Measurements from ENCODE around the gene ELOVL7. TPM values are rescaled to one million over a fixed set of nuclear protein-coding genes. Genes with fewer than 3 reads are reported as not detected.

Gene ELOVL7
- total and polyA plus RNA-seq, 4 donors = 2.9 to 5.9 (median 4.3) TPM

DNA sequence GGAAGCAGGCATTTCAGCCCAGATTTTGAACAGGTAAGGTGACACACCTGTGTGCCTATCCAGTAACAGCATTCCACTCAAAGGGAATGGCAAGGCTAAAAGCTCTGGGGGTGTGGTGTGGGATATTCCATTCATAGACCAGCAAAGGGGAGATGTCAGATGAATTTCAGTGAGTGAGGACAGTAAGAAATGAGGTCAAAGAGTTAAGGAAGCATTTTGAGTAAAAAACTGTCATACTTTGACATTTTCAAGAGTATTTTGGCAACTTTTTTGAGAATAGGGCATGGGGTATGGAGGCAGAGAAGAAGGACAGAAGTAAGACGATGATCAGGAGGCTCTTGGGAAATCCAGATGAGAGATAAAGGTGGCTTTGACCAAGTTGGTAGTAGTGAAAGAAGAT, 2.2 kb upstream of the ELOVL7 start:
- TF ChIP-seq, protein P1, sequence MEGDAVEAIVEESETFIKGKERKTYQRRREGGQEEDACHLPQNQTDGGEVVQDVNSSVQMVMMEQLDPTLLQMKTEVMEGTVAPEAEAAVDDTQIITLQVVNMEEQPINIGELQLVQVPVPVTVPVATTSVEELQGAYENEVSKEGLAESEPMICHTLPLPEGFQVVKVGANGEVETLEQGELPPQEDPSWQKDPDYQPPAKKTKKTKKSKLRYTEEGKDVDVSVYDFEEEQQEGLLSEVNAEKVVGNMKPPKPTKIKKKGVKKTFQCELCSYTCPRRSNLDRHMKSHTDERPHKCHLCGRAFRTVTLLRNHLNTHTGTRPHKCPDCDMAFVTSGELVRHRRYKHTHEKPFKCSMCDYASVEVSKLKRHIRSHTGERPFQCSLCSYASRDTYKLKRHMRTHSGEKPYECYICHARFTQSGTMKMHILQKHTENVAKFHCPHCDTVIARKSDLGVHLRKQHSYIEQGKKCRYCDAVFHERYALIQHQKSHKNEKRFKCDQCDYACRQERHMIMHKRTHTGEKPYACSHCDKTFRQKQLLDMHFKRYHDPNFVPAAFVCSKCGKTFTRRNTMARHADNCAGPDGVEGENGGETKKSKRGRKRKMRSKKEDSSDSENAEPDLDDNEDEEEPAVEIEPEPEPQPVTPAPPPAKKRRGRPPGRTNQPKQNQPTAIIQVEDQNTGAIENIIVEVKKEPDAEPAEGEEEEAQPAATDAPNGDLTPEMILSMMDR (IDR thresholded peaks at IDR 0.05; ENCODE audit: control extremely low read depth, extremely low read depth) = no peak
- peaks cover 0 to 53% (median 43%) of the 10 kb centered on the region in 3 donors for H3K27me3 ChIP-seq (ENCODE audit: control insufficient read depth in 3 of 3, insufficient read depth in 3 of 3, low read length in 2 of 3)
- DNase-seq (no peak), ATAC-seq (ENCODE audit: insufficient read depth, low FRiP score) (no peak)
- peaks cover 0 to 1% (median 0%) of the 10 kb centered on the region in 4 donors for H3K9me3 ChIP-seq (ENCODE audit: control insufficient read depth in 4 of 4, insufficient read depth in 3 of 4, low read length in 3 of 4)
- peaks cover 0 to 18% (median 3%) of the 10 kb centered on the region in 5 donors for H3K4me1 ChIP-seq (ENCODE audit: control insufficient read depth in 5 of 5, insufficient read depth in 5 of 5, low read length in 5 of 5)
- no peak overlapping the region for H3K27ac ChIP-seq (ENCODE audit: low read depth in 1 of 2, low read length in 1 of 2)
- WGBS, 2 donors = 88 to 98% methylated on average over 1 of the region's 1 CpG
- no peak overlapping the region for H3K4me3 ChIP-seq
- H3K9ac ChIP-seq (ENCODE audit: insufficient read depth in 1 of 2, low read length in 2 of 2) = no peak overlapping the region
- H3K36me3 ChIP-seq (ENCODE audit: control insufficient read depth in 4 of 4, insufficient read depth in 4 of 4, low read length in 4 of 4) = no peaks in the 10 kb centered on the region

DNA sequence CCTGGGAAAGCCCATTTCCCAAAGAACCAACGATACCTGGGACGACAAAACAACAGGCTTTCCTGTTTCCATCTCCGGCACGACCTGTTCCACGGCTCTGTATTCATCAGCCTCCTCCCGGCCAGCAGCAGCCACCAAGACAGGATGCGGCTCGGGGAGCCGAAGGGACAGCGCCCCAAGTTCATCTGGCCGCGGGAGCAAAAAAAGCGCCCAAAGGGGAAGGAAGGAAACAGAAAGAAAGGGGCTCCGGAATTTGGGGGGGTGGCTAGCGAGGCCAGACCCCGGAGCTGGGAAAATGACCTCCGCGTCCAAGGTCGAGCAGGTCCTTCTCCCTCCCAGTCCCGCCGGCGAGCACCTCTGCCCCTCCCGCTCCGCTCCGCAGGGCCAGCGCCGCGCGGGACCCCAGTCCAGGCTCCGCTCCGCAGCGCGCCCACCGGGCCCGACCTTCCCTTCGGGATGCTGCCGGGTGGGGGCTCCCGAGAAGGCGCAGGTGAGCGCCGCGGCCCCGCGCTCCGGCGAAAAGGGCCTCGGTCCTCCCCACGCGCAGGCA, 608 bp downstream of the ELOVL7 start:
- WGBS, 2 donors = 0 to 1% methylated on average over 20 to 49 of the region's 49 CpGs
- ATAC-seq (ENCODE audit: insufficient read depth, low FRiP score) = peak; percentile 17

DNA sequence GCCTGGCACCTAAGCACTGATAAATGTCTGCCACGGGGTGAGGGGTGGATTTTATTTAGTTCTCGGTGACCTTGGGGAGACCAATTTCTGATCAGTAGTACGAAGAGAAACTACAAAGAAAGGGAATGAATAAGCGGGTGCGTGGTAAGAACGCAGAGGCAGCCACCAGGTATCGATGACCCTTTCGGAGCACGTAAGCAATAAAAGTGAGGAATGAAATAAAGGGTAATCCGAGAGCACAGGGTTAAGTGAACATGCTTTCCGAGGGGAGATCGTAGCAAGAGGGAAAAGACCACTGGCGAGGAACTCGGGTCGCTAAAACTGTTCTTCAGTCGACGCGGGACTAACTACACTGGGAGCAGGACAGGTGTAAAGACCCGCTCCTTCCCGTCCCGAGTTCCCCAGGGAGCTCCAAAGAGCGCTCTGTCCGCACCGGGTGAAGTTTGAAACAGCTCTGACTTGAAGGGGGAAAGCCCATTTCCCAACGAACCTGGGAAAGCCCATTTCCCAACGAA, 1.1 kb downstream of the ELOVL7 start:
- peaks cover 0 to 18% (median 3%) of the 10 kb centered on the region in 5 donors for H3K4me1 ChIP-seq (ENCODE audit: control insufficient read depth in 5 of 5, insufficient read depth in 5 of 5, low read length in 5 of 5)
- peaks cover 0 to 59% (median 51%) of the 10 kb centered on the region in 3 donors for H3K27me3 ChIP-seq (ENCODE audit: control insufficient read depth in 3 of 3, insufficient read depth in 3 of 3, low read length in 2 of 3)
- DNase-seq (peak in 2 of 3 donors; percentile 11 to 16), ATAC-seq (ENCODE audit: insufficient read depth, low FRiP score) (no peak)
- no peak overlapping the region for H3K4me3 ChIP-seq
- no peak overlapping the region for H3K27ac ChIP-seq (ENCODE audit: low read depth in 1 of 2, low read length in 1 of 2)
- 19 to 24% methylated on average over 26 of the region's 26 CpGs for WGBS, 2 donors
- TF ChIP-seq, protein P1 (IDR thresholded peaks at IDR 0.05; ENCODE audit: control extremely low read depth, extremely low read depth) = no peak
- H3K9me3 ChIP-seq (ENCODE audit: control insufficient read depth in 4 of 4, insufficient read depth in 3 of 4, low read length in 3 of 4) = peaks cover 0 to 1% (median 0%) of the 10 kb centered on the region in 4 donors
- H3K9ac ChIP-seq (ENCODE audit: insufficient read depth in 1 of 2, low read length in 2 of 2) = peak overlapping the region in 1 of 2 donors; percentile 13
- H3K36me3 ChIP-seq (ENCODE audit: control insufficient read depth in 4 of 4, insufficient read depth in 4 of 4, low read length in 4 of 4) = no peaks in the 10 kb centered on the region

More for the DNA sequence above, 608 bp downstream of the ELOVL7 start:
- no peak overlapping the region for H3K9ac ChIP-seq (ENCODE audit: insufficient read depth in 1 of 2, low read length in 2 of 2)
- DNase-seq = peak in 2 of 3 donors; percentile 23 to 28
- peaks cover 0 to 1% (median 0%) of the 10 kb centered on the region in 4 donors for H3K9me3 ChIP-seq (ENCODE audit: control insufficient read depth in 4 of 4, insufficient read depth in 3 of 4, low read length in 3 of 4)
- H3K36me3 ChIP-seq (ENCODE audit: control insufficient read depth in 4 of 4, insufficient read depth in 4 of 4, low read length in 4 of 4) = no peaks in the 10 kb centered on the region
- H3K27me3 ChIP-seq (ENCODE audit: control insufficient read depth in 3 of 3, insufficient read depth in 3 of 3, low read length in 2 of 3) = peaks cover 0 to 64% (median 51%) of the 10 kb centered on the region in 3 donors
- H3K27ac ChIP-seq (ENCODE audit: low read depth in 1 of 2, low read length in 1 of 2) = no peak overlapping the region
- peak overlapping the region; percentile 69 for H3K4me3 ChIP-seq
- TF ChIP-seq, protein P1 (IDR thresholded peaks at IDR 0.05; ENCODE audit: control extremely low read depth, extremely low read depth) = no peak
- H3K4me1 ChIP-seq (ENCODE audit: control insufficient read depth in 5 of 5, insufficient read depth in 5 of 5, low read length in 5 of 5) = peaks cover 0 to 18% (median 3%) of the 10 kb centered on the region in 5 donors

Measured in lung (tissue), 12 donors.